Stimulated activated CD4-positive, alpha-beta T cell treated with anti-CD3 and anti-CD28 coated beads, TNF-alpha, amount 100 ng/mL, for 1 hour (primary cell): ENCODE results near the gene DIPK2B.

Experiments
- DNase-seq, 3 donors: peaks; one replicate each; pipeline ENCODE4 v3.0.0-alpha.2; 2020; ENCODE audit warnings: low read depth in 3 of 3, low spot score in 1 of 3

Gene DIPK2B

GRCh38 chrX:45164021-45164621 is 36.6 kb downstream of the DIPK2B start:
- no peak for DNase-seq

DNA sequence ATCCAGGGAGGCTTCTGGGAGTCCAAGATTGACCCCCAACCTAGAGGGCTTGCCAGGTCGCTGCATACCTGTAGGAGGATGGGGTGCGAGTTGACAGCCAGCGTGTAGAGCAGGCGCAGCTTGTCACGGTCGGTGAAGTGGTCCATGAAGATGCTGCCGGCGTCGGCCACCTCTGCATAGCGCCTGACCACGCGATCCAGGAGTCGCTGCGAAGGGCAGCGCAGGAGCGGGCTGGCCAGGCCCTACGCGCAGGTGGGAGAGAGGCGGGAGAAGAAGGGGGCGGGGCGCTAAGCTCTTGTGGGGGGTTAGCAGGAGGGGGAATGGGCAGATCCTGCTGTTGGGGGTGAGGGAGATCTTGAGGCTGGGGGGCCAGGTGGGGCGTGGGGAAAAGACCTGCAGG is 43.0 kb downstream of the DIPK2B start:
- no peak for DNase-seq

GRCh38 chrX:45154462-45154861 is 46.2 kb downstream of the DIPK2B start:
- DNase-seq, result no peak

DNA sequence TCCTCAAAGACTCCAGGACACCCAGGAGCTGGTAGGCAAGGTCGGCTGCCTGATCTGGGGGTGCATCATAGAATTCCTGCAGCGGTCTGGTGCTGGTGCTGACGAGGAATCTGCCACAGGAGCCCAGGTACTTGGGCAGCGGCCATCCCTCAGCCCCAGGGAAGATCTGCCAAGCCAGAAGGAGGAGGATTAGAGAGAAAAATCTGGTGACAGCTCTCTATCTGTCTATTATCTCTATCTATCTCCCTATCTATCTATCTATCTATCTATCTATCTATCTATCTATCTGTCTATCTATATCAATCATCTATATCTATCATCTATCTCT is 46.7 kb downstream of the DIPK2B start:
- no peak for DNase-seq
